Measurements from ENCODE around the gene CAPZB.

Gene CAPZB

GRCh38 chr1:19496527-19496874, 11.2 kb upstream of the CAPZB start:
- DNase-seq = no peak

- no peak for DNase-seq
Observed at GRCh38 chr1:19495799-19496526, 10.6 kb upstream of the CAPZB start.

GRCh38 chr1:19495000-19495656, 9.8 kb upstream of the CAPZB start:
- no peak for DNase-seq

GRCh38 chr1:19493547-19493946, 8.2 kb upstream of the CAPZB start:
- DNase-seq = no peak

- DNase-seq = no peak
Observed at GRCh38 chr1:19489996-19490395, 4.7 kb upstream of the CAPZB start.

GRCh38 chr1:19488136-19488535, 2.8 kb upstream of the CAPZB start:
- no peak for DNase-seq

- no peak for DNase-seq
Observed at GRCh38 chr1:19484798-19485361, 459 bp downstream of the CAPZB start.

GRCh38 chr1:19484338-19484797, 971 bp downstream of the CAPZB start:
- no peak for DNase-seq

GRCh38 chr1:19483691-19484090, 1.6 kb downstream of the CAPZB start:
- DNase-seq = no peak

- DNase-seq = peak in 1 of 2 donors; percentile 56
Observed at GRCh38 chr1:19483261-19483660, 2.1 kb downstream of the CAPZB start.

GRCh38 chr1:19481826-19482398, 3.4 kb downstream of the CAPZB start:
- DNase-seq = no peak

GRCh38 chr1:19480282-19480681, 5.1 kb downstream of the CAPZB start:
- no peak for DNase-seq

- DNase-seq = no peak
Observed at GRCh38 chr1:19479351-19480120, 5.8 kb downstream of the CAPZB start.

- DNase-seq = no peak
Observed at GRCh38 chr1:19478322-19478721, 7.0 kb downstream of the CAPZB start.

- DNase-seq = peak; percentile 50 to 59
Observed at GRCh38 chr1:19477284-19478249, 7.8 kb downstream of the CAPZB start.

- DNase-seq = peak; percentile 69 to 76
Observed at GRCh38 chr1:19476450-19477190, 8.7 kb downstream of the CAPZB start.

GRCh38 chr1:19475296-19475695, 10.0 kb downstream of the CAPZB start:
- DNase-seq = no peak

- DNase-seq = no peak
Observed at GRCh38 chr1:19472174-19472573, 13.2 kb downstream of the CAPZB start.

GRCh38 chr1:19469004-19469403, 16.3 kb downstream of the CAPZB start:
- DNase-seq = no peak

- DNase-seq = peak; percentile 71 to 76
Observed at GRCh38 chr1:19468397-19468956, 16.9 kb downstream of the CAPZB start.

Measured in CD4-positive, alpha-beta T cell treated with Interleukin-4 for 1 hour (primary cell).